HEK293T (cell line): ENCODE data around the gene CDH18.

ENCODE experiments used
- ELF4 ChIP-seq: fragments of 450-650 bp; IDR thresholded peaks from 2 replicates; pipeline ENCODE4 v1.6.1; 2017; ENCODE audit warnings: antibody characterized with exemption
- NFRKB ChIP-seq: fragments of 450-650 bp; IDR thresholded peaks from 2 replicates; pipeline ENCODE4 v1.6.1; 2016; ENCODE audit warnings: mild to moderate bottlenecking, moderate library complexity
- SP1 ChIP-seq: fragments of 450-650 bp; IDR thresholded peaks from 2 replicates; pipeline ENCODE4 v1.6.1; 2017
- TF ChIP-seq, protein P1 (sequence below): fragments of 450-650 bp; IDR thresholded peaks from 2 replicates; pipeline ENCODE4 v1.6.1; 2016

DNA sequence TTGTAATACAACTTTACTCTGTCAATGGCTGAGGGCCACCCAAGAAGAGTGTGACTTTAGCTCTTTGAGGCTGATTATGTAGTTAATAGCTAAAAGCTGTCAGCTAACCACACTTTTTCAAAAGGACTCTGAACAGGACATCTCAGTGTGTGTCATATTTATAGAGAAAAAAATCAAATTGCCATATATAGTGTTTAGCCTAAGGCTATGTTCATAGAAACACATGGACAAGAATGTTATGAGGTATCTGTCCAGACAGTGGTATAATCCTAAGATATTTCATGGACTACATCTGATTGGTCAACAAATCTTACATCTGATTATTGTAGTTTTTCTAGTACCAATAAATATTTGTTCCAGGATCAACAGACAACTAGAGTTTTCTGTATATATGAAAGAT, 42.1 kb upstream of the CDH18 start:
- TF ChIP-seq, protein P1, sequence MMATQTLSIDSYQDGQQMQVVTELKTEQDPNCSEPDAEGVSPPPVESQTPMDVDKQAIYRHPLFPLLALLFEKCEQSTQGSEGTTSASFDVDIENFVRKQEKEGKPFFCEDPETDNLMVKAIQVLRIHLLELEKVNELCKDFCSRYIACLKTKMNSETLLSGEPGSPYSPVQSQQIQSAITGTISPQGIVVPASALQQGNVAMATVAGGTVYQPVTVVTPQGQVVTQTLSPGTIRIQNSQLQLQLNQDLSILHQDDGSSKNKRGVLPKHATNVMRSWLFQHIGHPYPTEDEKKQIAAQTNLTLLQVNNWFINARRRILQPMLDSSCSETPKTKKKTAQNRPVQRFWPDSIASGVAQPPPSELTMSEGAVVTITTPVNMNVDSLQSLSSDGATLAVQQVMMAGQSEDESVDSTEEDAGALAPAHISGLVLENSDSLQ = no peak
- no peak for TF ChIP-seq NFRKB
- TF ChIP-seq SP1 = no peak
- no peak for TF ChIP-seq ELF4
